Caco-2 (cell line): ENCODE data around the gene PDE2A. TPM values are rescaled to one million over a fixed set of nuclear protein-coding genes. Genes with fewer than 3 reads are reported as not detected.

ENCODE experiments used
- BruUV-seq: library from RNA; stranded (reverse); fragments of 400-500 nt; replicated peaks from 2 replicates; lab custom pipeline; 2021; lab: Mats Ljungman, UMichigan
- CTCF ChIA-PET: fragments of 300-600 bp; sonication (Branson Sonifier 250); formaldehyde crosslinking; loops from one replicate; lab custom pipeline; 2022; ENCODE audit warnings: antibody characterized with exemption; lab: Charles Lee
- POLR2A ChIA-PET: fragments of 300-600 bp; sonication (Branson Sonifier 250); formaldehyde crosslinking; loops from one replicate; lab custom pipeline; 2022; ENCODE audit warnings: antibody characterized with exemption; lab: Charles Lee
- DNase-seq, 2 experiments: peaks; one replicate each; pipeline versions ENCODE4 v3.0.0 to v3.0.0-alpha.2; 2020 to 2022
- H3K27me3 ChIP-seq: replicated peaks from 2 replicates; pipeline ENCODE4 v1.6.0; 2011; ENCODE audit warnings: low read length; ENCODE audit not compliant: control insufficient read depth, insufficient read depth
- H3K36me3 ChIP-seq: 2 replicates; pipeline ENCODE4 v1.5.1; 2011; ENCODE audit warnings: low read length; ENCODE audit not compliant: control insufficient read depth, insufficient read depth
- H3K4me1 ChIP-seq: fragments of 250-450 bp; sonication (Bioruptor Pico); 2 replicates; pipeline ENCODE4 v1.5.1; 2020; ENCODE audit warnings: mild to moderate bottlenecking
- H3K4me3 ChIP-seq: 2 replicates; pipeline ENCODE4 v1.5.1; 2011; ENCODE audit warnings: low read depth, mild to moderate bottlenecking, control low read depth, low read length
- H3K9me3 ChIP-seq: fragments of 250-450 bp; sonication (Bioruptor Pico); 2 replicates; pipeline ENCODE4 v1.5.1; 2020; ENCODE audit warnings: mild to moderate bottlenecking, moderate library complexity
- H3K27ac Mint-ChIP-seq: one replicate; pipeline ENCODE4 v1.8.0; 2022; ENCODE audit warnings: mixed read lengths; ENCODE audit not compliant: unreplicated experiment
- H3K27me3 Mint-ChIP-seq: one replicate; pipeline ENCODE4 v1.8.0; 2022; ENCODE audit warnings: mixed read lengths; ENCODE audit not compliant: insufficient read depth, unreplicated experiment
- H3K36me3 Mint-ChIP-seq: one replicate; pipeline ENCODE4 v1.8.0; 2022; ENCODE audit warnings: mild to moderate bottlenecking, mixed read lengths; ENCODE audit not compliant: insufficient read depth, unreplicated experiment
- H3K4me1 Mint-ChIP-seq: one replicate; pipeline ENCODE4 v1.8.0; 2022; ENCODE audit warnings: low read depth, mixed read lengths; ENCODE audit not compliant: unreplicated experiment
- H3K4me3 Mint-ChIP-seq: one replicate; pipeline ENCODE4 v1.8.0; 2022; ENCODE audit warnings: mild to moderate bottlenecking, moderate library complexity, mixed read lengths; ENCODE audit not compliant: unreplicated experiment
- H3K9me3 Mint-ChIP-seq: one replicate; pipeline ENCODE4 v1.8.0; 2022; ENCODE audit warnings: mixed read lengths; ENCODE audit not compliant: unreplicated experiment
- CTCF ChIP-seq, 2 experiments: fragments of 200-600 bp in 1 of 2; IDR thresholded peaks; 1 replicate in 1 of 2; 2 replicates in 1 of 2; pipeline versions ENCODE4 v1.5.1 to v1.8.0; 2011 to 2022; ENCODE audit warnings: antibody characterized with exemption in 1 of 2, control low read depth in 1 of 2, inconsistent platforms in 1 of 2, low read depth in 1 of 2, low read length in 1 of 2, mild to moderate bottlenecking in 1 of 2, moderate library complexity in 1 of 2; ENCODE audit not compliant: insufficient read depth in 1 of 2, severe bottlenecking in 1 of 2, unreplicated experiment in 1 of 2
- intact Hi-C: fragments of 100-400 bp; cut with micrococcal nuclease; formaldehyde crosslinking; loops from one replicate; pipeline ENCODE4 v1.10.0; 2022; ENCODE audit not compliant: unreplicated experiment
- total RNA-seq: library from RNA; stranded (reverse); gene quantifications from 2 replicates; pipeline ENCODE4 v1.2.3, GENCODE V29; 2022

Gene PDE2A
- total RNA-seq, 1 experiment from 2014 or later: 1.4 TPM

DNA sequence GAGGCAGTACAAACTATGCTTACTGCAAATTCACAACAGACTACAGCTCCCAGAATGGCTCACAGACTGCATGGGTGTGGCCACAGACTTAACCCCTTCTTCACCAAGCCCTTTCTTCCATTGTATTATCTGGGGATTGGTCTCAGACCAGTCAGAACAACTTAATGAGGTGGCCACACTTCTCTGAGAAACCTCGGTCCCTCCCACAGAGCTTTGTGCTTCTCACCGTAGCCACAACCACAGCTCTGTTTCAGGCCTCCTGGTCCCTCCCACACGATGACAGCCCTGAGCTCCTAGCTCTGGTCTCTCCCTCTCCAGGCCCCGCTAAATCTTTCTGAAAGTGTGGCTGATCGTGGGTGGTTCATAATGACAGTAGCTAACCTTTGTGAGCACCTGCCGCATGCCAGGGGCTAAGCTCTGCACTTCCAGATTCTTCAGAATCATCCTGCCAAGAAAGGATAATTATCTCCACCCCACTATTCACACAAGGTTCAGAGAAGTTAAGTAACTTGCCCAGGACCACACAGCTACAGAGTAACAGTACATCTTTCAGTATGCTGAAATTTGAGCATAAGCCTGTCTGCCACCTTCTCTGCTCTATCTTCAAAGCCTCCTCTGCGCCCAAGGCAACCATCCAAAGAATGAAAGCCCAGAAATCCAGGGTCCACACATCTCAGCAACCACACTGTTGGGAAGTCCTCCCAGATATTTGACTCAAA, 5.4 kb downstream of the PDE2A start:
- ChIA-PET POLR2A (no interaction called here), CTCF (interaction anchor here (0.6 to 3.1 kb wide), 6 partner anchors 11 to 143 kb away, joined by 3 to 15 read pairs (median 3); no protein-coding TSS in a partner anchor)
- H3K36me3 Mint-ChIP-seq: peaks cover 7% of the 10 kb centered on the region
- no peak overlapping the region for H3K4me3 Mint-ChIP-seq
- no TSS peak for BruUV-seq
- DNase-seq: no peak
- H3K4me1 ChIP-seq: no peaks in the 10 kb centered on the region
- no peaks in the 10 kb centered on the region; the same call in 1 of the 2 replicates for H3K27me3 ChIP-seq
- H3K4me1 Mint-ChIP-seq: no peaks in the 10 kb centered on the region
- peaks cover 9% of the 10 kb centered on the region; the same call in 1 of the 2 replicates for H3K9me3 ChIP-seq
- H3K4me3 ChIP-seq: no peak overlapping the region
- no peak for TF ChIP-seq CTCF (IDR thresholded peaks at IDR 0.05; ENCODE audit: insufficient read depth in 1 of 2, low read depth in 1 of 2, low read length in 1 of 2, severe bottlenecking in 1 of 2, unreplicated experiment in 1 of 2)
- H3K36me3 ChIP-seq: no peaks in the 10 kb centered on the region
- peaks cover 25% of the 10 kb centered on the region for H3K27me3 Mint-ChIP-seq
- no peak overlapping the region for H3K27ac Mint-ChIP-seq
- intact Hi-C loops: no loop called here
- peaks cover 8% of the 10 kb centered on the region for H3K9me3 Mint-ChIP-seq

DNA sequence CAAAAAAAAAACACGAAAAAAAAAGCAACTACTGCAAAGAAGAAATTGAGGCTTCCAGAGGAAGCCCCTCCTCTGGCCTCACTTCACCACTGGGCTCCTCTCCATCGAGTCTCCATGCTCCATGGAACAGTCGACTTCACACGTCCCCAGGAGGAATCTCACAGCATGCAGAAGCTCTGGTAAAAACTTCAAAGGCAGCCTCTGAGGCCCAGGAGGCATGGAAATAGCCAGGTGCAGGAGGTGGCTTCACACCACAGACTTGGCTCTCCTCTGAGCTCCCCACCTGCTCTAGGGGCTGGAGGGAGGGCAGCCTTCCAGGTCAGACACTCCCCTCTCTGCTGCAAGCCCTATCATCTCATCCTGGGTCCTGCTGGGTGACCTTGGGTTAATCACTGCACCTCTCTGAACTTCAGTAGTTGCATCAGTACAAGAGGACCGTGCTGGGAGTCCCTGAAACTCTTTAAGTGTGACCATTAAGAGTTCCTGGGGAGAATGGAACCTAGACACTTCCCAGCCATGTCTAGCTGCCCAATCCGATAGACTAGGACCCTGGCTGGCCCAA, 8.2 kb downstream of the PDE2A start:
- Histone ChIP-seq H3K4me1 (peaks cover 4% of the 10 kb centered on the region; the same call in 1 of the 2 replicates), H3K4me3 (no peak overlapping the region), H3K9me3 (peaks cover 9% of the 10 kb centered on the region; the same call in 1 of the 2 replicates), H3K36me3 (no peaks in the 10 kb centered on the region), H3K27me3 (no peaks in the 10 kb centered on the region; the same call in 1 of the 2 replicates)
- H3K27me3 Mint-ChIP-seq: peaks cover 7% of the 10 kb centered on the region
- ChIA-PET POLR2A (no interaction called here), CTCF (interaction anchor here (0.8 to 1.5 kb wide), 3 partner anchors 18 to 195 kb away, joined by 3 to 5 read pairs (median 4); no protein-coding TSS in a partner anchor)
- peaks cover 7% of the 10 kb centered on the region for H3K36me3 Mint-ChIP-seq
- no TSS peak for BruUV-seq
- intact Hi-C loops: no loop called here
- no peaks in the 10 kb centered on the region for H3K4me1 Mint-ChIP-seq
- H3K9me3 Mint-ChIP-seq: peaks cover 8% of the 10 kb centered on the region
- no peak overlapping the region for H3K27ac Mint-ChIP-seq
- TF ChIP-seq CTCF (IDR thresholded peaks at IDR 0.05; ENCODE audit: insufficient read depth in 1 of 2, low read depth in 1 of 2, low read length in 1 of 2, severe bottlenecking in 1 of 2, unreplicated experiment in 1 of 2): no peak
- no peak for DNase-seq
- no peak overlapping the region for H3K4me3 Mint-ChIP-seq

DNA sequence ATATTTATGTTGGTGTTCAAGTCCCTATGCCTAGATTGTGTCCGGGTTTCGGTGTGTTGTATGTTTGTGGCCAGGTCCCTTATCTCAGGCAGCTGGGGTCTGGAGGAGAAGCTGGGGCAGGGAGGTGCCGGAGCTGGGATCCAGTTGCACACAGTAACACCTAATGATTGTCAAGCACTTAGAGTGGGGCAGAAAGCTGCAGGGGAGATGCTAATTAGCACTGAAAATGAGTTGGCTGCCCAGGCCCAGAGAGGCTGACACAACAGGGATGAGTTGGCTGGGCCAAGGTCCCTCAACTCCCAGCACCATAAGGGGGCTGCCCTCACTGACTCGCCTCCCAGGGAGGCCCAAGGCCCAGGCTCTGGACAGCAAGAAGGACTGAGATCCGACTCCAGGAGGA, 12.2 kb downstream of the PDE2A start:
- Histone ChIP-seq H3K4me1 (peaks cover 4% of the 10 kb centered on the region; the same call in 1 of the 2 replicates), H3K9me3 (no peaks in the 10 kb centered on the region), H3K27me3 (no peaks in the 10 kb centered on the region; the same call in 1 of the 2 replicates), H3K36me3 (no peaks in the 10 kb centered on the region), H3K4me3 (no peak overlapping the region)
- intact Hi-C loops: no loop called here
- Mint-ChIP-seq H3K27me3 (peaks cover 5% of the 10 kb centered on the region), H3K27ac (no peak overlapping the region), H3K4me1 (no peaks in the 10 kb centered on the region), H3K4me3 (no peak overlapping the region), H3K9me3 (peaks cover under 1% of the 10 kb centered on the region), H3K36me3 (peaks cover under 1% of the 10 kb centered on the region)
- no TSS peak for BruUV-seq
- ChIA-PET CTCF (interaction anchor here (1.3 kb wide), 1 partner anchor 191 kb away, joined by 3 read pairs; no protein-coding TSS in a partner anchor), POLR2A (no interaction called here)
- DNase-seq: no peak
- TF ChIP-seq CTCF (IDR thresholded peaks at IDR 0.05; ENCODE audit: insufficient read depth in 1 of 2, low read depth in 1 of 2, low read length in 1 of 2, severe bottlenecking in 1 of 2, unreplicated experiment in 1 of 2): no peak
